NCI-H187 (cell line): Measurements from ENCODE around the gene UBL4B.
"Not testable (repeated sequence)": the region's sequence is repeated elsewhere in the genome, so short reads cannot be mapped to it uniquely, and the experiment has no call there.

Source experiments
- DNase-seq, 2 experiments: peaks; one replicate each; lab custom pipeline; 2025; lab: John Stamatoyannopoulos, UW

UBL4B gene

GRCh38 chr1:110112143-110112542 lies at the start of gene UBL4B:
TSS of gene UBL4B (plus strand) at chr1:110112443. CDS start at chr1:110112535, 92 bp downstream.
- DNase-seq = no peak

- DNase-seq = no peak
Observed at GRCh38 chr1:110062612-110063011, 49.6 kb upstream of the UBL4B start.

- no peak for DNase-seq
Observed at GRCh38 chr1:110063781-110064180, 48.5 kb upstream of the UBL4B start.

- DNase-seq = no peak
Observed at GRCh38 chr1:110064576-110065337, 47.5 kb upstream of the UBL4B start.

- DNase-seq = no peak
Observed at GRCh38 chr1:110065841-110066240, 46.4 kb upstream of the UBL4B start.

GRCh38 chr1:110067479-110067892 lies 44.8 kb upstream of the UBL4B start:
- DNase-seq = no peak

GRCh38 chr1:110067893-110068645 lies 44.2 kb upstream of the UBL4B start:
- DNase-seq = no peak

GRCh38 chr1:110068646-110069403 lies 43.4 kb upstream of the UBL4B start:
- DNase-seq = no peak

- DNase-seq = no peak
Observed at GRCh38 chr1:110069404-110070281, 42.6 kb upstream of the UBL4B start.

GRCh38 chr1:110070282-110070669 lies 42.0 kb upstream of the UBL4B start:
- DNase-seq = no peak

- DNase-seq = no peak
Observed at GRCh38 chr1:110070671-110071242, 41.5 kb upstream of the UBL4B start, which contains the start of gene ALX3. TSS of gene ALX3 (minus strand) at chr1:110070672. CDS start at chr1:110070612, 60 bp downstream.

- DNase-seq = no peak
Observed at GRCh38 chr1:110074166-110074565, 38.1 kb upstream of the UBL4B start.

GRCh38 chr1:110076789-110077500 lies 35.3 kb upstream of the UBL4B start:
- DNase-seq = no peak

- DNase-seq = not testable (repeated sequence)
Observed at GRCh38 chr1:110079995-110080394, 32.2 kb upstream of the UBL4B start.

GRCh38 chr1:110081061-110081460 lies 31.2 kb upstream of the UBL4B start:
- DNase-seq = no peak

- no peak for DNase-seq
Observed at GRCh38 chr1:110082477-110082876, 29.8 kb upstream of the UBL4B start.

- DNase-seq = no peak
Observed at GRCh38 chr1:110083061-110083865, 29.0 kb upstream of the UBL4B start.

GRCh38 chr1:110083866-110084226 lies 28.4 kb upstream of the UBL4B start:
- no peak for DNase-seq

GRCh38 chr1:110084227-110085078 lies 27.8 kb upstream of the UBL4B start:
- DNase-seq = no peak
